C1 segment of cervical spinal cord (tissue), 14 donors: Measurements from ENCODE around the gene DLEU7.

Experiments used
- DNase-seq, 14 donors: peaks; one replicate each; lab custom pipeline; 2025; lab: John Stamatoyannopoulos, UW

The DLEU7 gene

GRCh38 chr13:50793026-50793425 lies 50.5 kb downstream of the DLEU7 start:
- no peak for DNase-seq

GRCh38 chr13:50788551-50789210 lies 54.8 kb downstream of the DLEU7 start:
- no peak for DNase-seq

DNA sequence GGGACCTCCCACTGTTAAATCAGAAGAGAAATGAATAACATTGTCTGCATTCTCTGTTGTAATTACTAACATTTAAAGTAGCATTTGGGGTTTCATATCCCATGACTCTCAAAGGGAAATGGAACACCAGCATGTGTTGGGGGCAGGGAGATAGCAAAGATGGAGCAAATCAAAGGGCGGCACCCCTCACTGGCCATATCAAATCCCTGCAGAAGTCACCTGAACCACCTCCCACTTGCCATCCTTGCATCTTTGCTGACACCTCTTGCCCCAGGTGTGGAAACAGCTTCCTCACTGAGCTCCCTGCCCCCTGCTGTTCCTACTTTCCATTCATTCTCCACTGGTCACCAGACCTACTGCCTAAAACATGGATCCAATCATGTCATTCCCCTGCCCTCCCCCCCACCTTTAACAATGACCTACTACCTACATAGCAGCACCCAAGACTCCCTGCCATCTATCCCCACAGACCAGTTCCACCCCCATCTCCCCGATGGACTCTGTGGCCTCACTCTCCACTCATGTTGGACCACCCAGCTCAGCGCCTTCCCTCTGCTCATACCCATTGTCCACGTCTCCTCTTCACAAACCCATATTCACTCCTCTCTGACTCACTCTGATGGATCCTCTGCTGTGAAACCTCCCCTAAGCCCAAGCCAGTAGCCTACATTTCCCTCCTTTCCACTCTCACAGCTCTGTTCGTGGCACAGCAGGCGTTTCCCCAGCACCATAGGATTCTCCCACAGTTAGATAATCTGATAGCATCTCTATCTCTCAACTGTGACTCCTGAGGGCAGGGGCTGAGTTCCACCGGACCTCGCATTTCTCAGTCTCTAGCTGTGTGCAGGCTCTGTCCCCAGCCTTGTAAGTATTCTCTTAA lies 55.9 kb downstream of the DLEU7 start:
- no peak for DNase-seq

GRCh38 chr13:50783717-50784290 lies 59.7 kb downstream of the DLEU7 start:
- no peak for DNase-seq

- DNase-seq, result no peak
Observed at GRCh38 chr13:50783066-50783465, 60.4 kb downstream of the DLEU7 start.

DNA sequence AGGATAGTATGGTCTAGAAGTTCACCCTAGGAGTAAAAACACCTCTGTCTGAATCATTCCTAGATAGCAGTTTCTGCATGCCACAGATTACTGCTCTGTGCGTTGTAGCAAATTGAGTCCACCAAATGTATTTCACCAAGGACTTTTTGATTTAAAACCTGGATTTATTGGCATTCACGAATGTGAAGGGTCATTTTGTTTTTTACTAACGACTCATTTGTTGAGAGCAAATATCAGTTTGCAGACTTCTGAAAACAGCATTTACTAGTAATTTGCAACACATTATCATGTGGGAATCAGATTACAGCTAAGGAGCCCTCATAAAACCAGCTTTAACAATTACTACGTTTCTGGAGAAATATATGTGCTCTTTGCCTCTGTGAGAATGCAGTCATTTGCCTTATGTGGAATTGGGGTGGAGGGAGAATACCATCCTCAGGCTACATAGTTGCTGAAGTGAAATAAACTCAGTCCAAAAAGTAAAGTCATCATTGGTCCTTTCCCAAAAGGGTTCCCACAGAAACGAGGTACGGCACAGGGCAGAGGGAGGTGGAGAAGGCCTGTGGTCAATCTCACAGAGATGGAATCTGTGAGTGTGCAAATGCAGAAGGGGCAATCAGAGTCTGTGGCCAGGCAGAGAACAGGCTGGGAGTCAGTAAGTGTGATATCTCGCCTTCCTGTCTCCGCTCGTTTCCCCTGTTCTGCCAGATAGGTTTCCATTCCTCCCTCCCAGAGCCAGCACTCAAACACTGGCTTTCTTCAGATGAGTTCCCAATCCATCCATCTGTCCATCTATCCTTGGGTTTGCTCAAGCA lies 63.1 kb downstream of the DLEU7 start:
- no peak for DNase-seq

DNA sequence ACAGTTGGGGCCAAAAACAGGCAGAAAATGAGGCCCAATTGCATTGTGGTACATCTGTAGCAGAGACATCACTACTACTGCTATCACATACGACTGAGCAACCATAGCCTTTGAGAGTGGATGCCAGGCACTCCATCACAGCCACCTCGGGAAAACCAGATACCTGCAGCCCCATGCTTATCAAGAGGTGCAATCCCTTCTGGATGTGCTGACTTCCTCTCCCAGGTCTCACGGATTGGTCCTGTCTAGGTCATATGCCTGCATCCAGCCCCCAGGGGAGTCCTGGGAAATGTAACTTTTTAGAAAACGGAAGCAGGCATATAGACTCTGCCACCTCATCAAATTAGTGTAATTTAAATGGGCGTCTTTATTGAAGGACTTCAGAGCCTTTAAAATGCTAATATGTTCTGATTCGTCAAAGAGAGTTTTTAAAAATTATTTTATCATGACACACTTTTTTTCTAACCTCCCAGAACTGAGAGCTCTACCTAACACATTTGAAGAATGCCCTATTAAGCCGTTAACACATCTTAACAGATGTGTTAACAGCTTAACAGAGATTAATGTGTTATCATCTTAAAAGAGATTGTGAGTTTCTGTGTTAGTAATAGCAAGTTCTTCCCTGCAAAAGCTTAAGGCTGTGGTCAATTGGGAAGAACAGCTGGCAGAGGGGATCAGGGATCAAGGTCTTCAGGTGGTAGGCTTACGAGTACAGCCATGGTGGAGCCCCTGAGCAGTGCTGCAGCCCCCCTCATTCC lies 63.9 kb downstream of the DLEU7 start:
- DNase-seq, result no peak
